Omental fat pad (tissue), 4 donors: ENCODE measurements around the gene SDC3. TPM values are rescaled to one million over a fixed set of nuclear protein-coding genes. Genes with fewer than 3 reads are reported as not detected.

Source experiments
- ATAC-seq: fragments of 150-250 bp; one replicate; pipeline ENCODE4 v1.9.1; 2016; ENCODE audit warnings: mild to moderate bottlenecking, moderate library complexity; ENCODE audit not compliant: low FRiP score
- DNase-seq: peaks from one replicate; pipeline ENCODE4 v3.0.0-alpha.2; 2019; ENCODE audit warnings: low spot score
- CTCF ChIP-seq, 3 donors: fragments of 450-650 bp; IDR thresholded peaks; one replicate each; pipeline ENCODE4 v1.5.1; 2016 to 2017; ENCODE audit warnings: antibody characterized with exemption in 3 of 3, mild to moderate bottlenecking in 3 of 3, moderate library complexity in 2 of 3
- total RNA-seq, 4 donors: library from RNA; depleted of rRNA; stranded (reverse); fragments of >200 nt; gene quantifications; one replicate each; pipeline ENCODE4 v1.1.0, GENCODE V29; 2016

Gene SDC3
- total RNA-seq, 4 donors from 2014 or later: 27.3 to 38.1 (median 30.8) TPM

- no peak for ATAC-seq
- DNase-seq: no peak
- TF ChIP-seq CTCF (IDR thresholded peaks at IDR 0.05): no peak
Measured at GRCh38 chr1:30846587-30846986, 62.0 kb downstream of the SDC3 start.

- no peak for DNase-seq
- no peak for ATAC-seq
- TF ChIP-seq CTCF (IDR thresholded peaks at IDR 0.05): no peak
Measured at GRCh38 chr1:30845904-30846290, 62.7 kb downstream of the SDC3 start.

GRCh38 chr1:30845237-30845903 lies 63.2 kb downstream of the SDC3 start:
- no peak for TF ChIP-seq CTCF (IDR thresholded peaks at IDR 0.05)
- ATAC-seq (no peak), DNase-seq (no peak)

GRCh38 chr1:30844631-30845030 lies 63.9 kb downstream of the SDC3 start:
- ATAC-seq: no peak
- DNase-seq: no peak
- no peak for TF ChIP-seq CTCF (IDR thresholded peaks at IDR 0.05)

DNA sequence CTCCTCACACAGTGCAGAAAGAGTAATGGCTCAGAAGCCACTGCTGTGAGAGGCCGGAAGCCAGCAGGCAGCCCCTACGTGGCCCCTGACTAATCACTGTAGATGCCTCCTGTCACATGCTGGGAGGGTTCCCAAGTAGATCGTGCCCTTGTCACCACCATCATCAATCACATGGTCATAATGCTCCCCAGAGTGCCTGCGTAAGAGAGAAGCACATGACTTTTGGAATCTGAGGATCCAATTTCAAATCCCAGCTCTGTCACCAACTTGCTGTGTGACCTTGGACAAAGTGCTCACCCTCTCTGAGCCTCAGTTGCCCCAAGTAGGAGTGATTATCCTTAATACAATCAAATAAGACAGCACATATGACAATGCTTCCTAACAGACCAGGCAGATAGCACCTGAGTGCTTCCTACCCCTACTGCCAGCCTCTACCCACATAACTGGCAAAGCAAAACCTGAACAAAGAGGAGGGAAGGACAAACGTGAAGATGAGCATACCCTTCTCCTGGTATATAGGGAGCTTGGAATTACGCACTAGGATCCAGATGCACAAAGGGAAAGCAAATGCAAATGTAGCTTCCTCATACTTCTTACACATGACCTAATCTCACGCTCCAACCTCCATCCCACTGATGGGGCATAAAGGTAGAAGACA lies 65.7 kb downstream of the SDC3 start:
- no peak for ATAC-seq
- no peak for DNase-seq
- TF ChIP-seq CTCF (IDR thresholded peaks at IDR 0.05): no peak

DNA sequence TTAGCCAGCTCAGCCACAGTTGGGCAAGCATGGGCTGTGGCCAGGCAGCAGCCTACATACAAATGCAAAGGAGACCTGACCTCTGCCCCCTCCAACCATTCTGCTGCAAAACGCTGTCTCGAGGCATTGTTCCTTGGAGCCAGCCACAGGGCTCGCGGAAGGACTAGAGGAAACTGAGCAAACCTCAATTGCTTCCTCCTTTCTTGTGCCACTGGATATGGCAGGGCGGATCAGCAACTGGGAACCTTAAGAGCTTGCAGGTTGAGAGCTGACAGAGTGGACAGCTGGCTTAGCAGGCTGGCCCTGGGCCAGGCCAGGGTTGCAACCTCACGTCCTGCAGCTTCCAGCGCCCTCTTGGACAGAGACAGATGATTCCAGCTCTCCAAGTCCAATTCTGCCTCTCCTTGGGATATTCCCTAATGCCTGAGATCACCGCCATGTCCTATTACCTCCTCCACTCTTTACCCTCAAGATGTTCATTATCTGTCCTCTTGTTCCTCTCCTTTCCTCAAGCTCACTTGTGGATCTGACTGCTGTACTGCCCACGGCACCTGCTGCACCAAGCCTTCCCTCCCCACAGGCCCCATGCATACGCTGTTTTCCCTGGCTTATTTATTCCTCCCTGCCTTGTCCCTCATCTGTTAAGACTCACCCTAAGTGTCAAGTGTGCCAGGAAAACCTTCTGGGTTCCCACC lies 67.5 kb downstream of the SDC3 start:
- TF ChIP-seq CTCF (IDR thresholded peaks at IDR 0.05): no peak
- no peak for DNase-seq
- no peak for ATAC-seq
